Type B pancreatic cell (in vitro differentiated cells): Measurements from ENCODE around the gene SLC6A15. TPM values are rescaled to one million over a fixed set of nuclear protein-coding genes. Genes with fewer than 3 reads are reported as not detected.

Experiments used
- DNase-seq: peaks from one replicate; pipeline ENCODE4 v3.0.0; 2021; ENCODE audit warnings: mixed read lengths; ENCODE audit not compliant: unreplicated experiment; ENCODE audit errors: extremely low spot score
- H3K27ac Mint-ChIP-seq: 2 replicates; pipeline ENCODE4 v1.8.0; 2021; ENCODE audit warnings: mild to moderate bottlenecking, mixed read lengths
- H3K27me3 Mint-ChIP-seq: 2 replicates; pipeline ENCODE4 v1.8.0; 2021; ENCODE audit warnings: mixed read lengths
- H3K36me3 Mint-ChIP-seq: 2 replicates; pipeline ENCODE4 v1.8.0; 2021; ENCODE audit warnings: mixed read lengths
- H3K4me1 Mint-ChIP-seq: one replicate; pipeline ENCODE4 v1.8.0; 2021; ENCODE audit warnings: mixed read lengths; ENCODE audit not compliant: unreplicated experiment
- H3K4me3 Mint-ChIP-seq: 2 replicates; pipeline ENCODE4 v1.8.0; 2021; ENCODE audit warnings: mild to moderate bottlenecking, mixed read lengths
- H3K9me3 Mint-ChIP-seq: 2 replicates; pipeline ENCODE4 v1.8.0; 2021; ENCODE audit warnings: mixed read lengths
- total RNA-seq: library from RNA; stranded (reverse); gene quantifications from 2 replicates; pipeline ENCODE4 v1.2.1, GENCODE V29; 2021; ENCODE audit warnings: low replicate concordance
- TF ChIP-seq, protein P1 (sequence below): fragments of 200-600 bp; sonication (generic); conservative IDR thresholded peaks from 2 replicates; pipeline ENCODE4 v1.5.0; 2021; ENCODE audit warnings: antibody characterized with exemption, mild to moderate bottlenecking

SLC6A15 gene
- total RNA-seq, 1 donor from 2014 or later = 14.8 TPM

DNA sequence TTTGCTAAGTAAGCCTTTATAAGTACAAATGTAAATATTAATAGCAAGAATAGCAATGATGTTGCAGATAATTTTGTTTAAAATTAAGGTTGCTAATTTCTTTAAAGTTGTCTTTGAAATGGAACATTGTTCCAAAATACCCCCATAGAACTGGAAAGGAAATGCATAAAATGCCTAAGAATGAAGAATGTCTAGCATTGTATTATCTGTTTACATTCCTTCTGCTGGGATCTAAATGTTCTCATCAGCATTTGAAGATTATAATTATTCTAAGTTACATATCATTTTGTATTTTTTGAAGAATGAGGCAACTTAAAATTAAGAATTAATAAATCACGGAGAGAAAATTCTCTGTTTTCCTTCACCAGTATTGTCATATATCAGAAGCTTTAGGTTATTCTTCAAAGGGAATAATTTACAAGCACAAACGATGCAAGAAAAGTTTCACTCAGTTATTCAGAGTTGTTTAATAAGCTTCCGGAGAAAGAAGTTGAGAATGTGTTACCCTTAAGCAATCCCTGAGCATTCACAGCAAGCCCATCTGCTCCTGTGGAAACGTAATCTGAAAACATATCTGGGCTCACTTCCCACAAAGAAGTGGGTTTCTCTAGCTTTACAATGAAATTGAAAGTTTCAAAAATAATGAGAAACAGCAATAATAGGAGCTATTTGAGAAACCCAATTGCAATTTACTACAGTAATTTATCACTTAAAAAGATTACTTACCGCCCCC is 21.3 kb downstream of the SLC6A15 start:
- H3K36me3 Mint-ChIP-seq = no peaks in the 10 kb centered on the region
- no peak overlapping the region for H3K27ac Mint-ChIP-seq
- no peak for DNase-seq
- no peaks in the 10 kb centered on the region for H3K4me1 Mint-ChIP-seq
- H3K4me3 Mint-ChIP-seq = no peak overlapping the region
- H3K9me3 Mint-ChIP-seq = no peaks in the 10 kb centered on the region
- TF ChIP-seq, protein P1, sequence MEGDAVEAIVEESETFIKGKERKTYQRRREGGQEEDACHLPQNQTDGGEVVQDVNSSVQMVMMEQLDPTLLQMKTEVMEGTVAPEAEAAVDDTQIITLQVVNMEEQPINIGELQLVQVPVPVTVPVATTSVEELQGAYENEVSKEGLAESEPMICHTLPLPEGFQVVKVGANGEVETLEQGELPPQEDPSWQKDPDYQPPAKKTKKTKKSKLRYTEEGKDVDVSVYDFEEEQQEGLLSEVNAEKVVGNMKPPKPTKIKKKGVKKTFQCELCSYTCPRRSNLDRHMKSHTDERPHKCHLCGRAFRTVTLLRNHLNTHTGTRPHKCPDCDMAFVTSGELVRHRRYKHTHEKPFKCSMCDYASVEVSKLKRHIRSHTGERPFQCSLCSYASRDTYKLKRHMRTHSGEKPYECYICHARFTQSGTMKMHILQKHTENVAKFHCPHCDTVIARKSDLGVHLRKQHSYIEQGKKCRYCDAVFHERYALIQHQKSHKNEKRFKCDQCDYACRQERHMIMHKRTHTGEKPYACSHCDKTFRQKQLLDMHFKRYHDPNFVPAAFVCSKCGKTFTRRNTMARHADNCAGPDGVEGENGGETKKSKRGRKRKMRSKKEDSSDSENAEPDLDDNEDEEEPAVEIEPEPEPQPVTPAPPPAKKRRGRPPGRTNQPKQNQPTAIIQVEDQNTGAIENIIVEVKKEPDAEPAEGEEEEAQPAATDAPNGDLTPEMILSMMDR = no peak
- no peaks in the 10 kb centered on the region for H3K27me3 Mint-ChIP-seq

- no peak for DNase-seq
- TF ChIP-seq, protein P1 = no peak
- Mint-ChIP-seq H3K27me3 (no peaks in the 10 kb centered on the region), H3K36me3 (no peaks in the 10 kb centered on the region), H3K4me1 (no peaks in the 10 kb centered on the region), H3K4me3 (no peak overlapping the region), H3K27ac (no peak overlapping the region), H3K9me3 (no peaks in the 10 kb centered on the region)
Observed at GRCh38 chr12:84889818-84890217, 22.8 kb downstream of the SLC6A15 start.

DNA sequence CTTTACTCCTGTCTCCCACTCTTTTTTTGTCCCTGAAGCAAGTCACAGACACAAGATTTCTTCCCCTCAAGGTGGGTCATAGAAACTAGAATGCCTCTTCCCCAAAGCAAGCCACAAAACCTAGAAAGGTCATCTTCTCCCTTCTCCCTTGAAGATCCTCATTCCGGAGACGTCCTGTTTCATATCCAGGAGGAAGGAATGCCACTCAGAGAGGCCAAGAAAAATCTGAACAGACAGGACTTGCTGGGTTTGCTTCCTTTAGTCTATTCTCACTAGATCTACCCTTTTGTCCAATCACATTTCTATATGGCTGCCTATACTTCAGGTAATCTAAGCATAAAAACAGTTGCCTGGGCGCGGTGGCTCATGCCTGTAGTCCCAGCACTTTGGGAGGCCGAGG is 23.7 kb downstream of the SLC6A15 start:
- no peaks in the 10 kb centered on the region for H3K27me3 Mint-ChIP-seq
- no peaks in the 10 kb centered on the region for H3K4me1 Mint-ChIP-seq
- H3K9me3 Mint-ChIP-seq = no peaks in the 10 kb centered on the region
- TF ChIP-seq, protein P1 = no peak
- H3K27ac Mint-ChIP-seq = no peak overlapping the region
- DNase-seq = no peak
- no peaks in the 10 kb centered on the region for H3K36me3 Mint-ChIP-seq
- no peak overlapping the region for H3K4me3 Mint-ChIP-seq

- no peak for DNase-seq
- Mint-ChIP-seq H3K27me3 (no peaks in the 10 kb centered on the region), H3K9me3 (no peaks in the 10 kb centered on the region), H3K27ac (no peak overlapping the region), H3K36me3 (no peaks in the 10 kb centered on the region), H3K4me3 (no peak overlapping the region), H3K4me1 (no peaks in the 10 kb centered on the region)
- TF ChIP-seq, protein P1 = no peak
Observed at GRCh38 chr12:84877340-84877739, 35.3 kb downstream of the SLC6A15 start.

- Mint-ChIP-seq H3K9me3 (no peaks in the 10 kb centered on the region), H3K36me3 (no peaks in the 10 kb centered on the region), H3K27ac (no peak overlapping the region), H3K4me1 (no peaks in the 10 kb centered on the region), H3K27me3 (no peaks in the 10 kb centered on the region), H3K4me3 (no peak overlapping the region)
- TF ChIP-seq, protein P1 = no peak
- no peak for DNase-seq
Observed at GRCh38 chr12:84875241-84875640, 37.4 kb downstream of the SLC6A15 start.

DNA sequence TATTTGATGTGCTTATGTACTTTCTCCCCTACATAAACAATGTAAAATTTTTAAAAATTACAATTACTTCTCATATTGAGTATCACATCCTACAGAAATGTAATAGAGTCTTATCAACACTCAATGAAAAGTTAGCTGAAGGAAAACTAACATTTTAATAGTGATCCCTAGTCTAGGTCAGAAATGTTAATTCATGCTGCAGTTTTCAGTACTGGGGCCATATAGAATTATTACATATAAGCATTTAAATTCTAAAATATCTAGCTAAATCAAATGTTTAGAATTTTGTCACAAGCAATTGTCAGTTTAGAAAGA is 37.8 kb downstream of the SLC6A15 start:
- no peak overlapping the region for H3K27ac Mint-ChIP-seq
- no peaks in the 10 kb centered on the region for H3K27me3 Mint-ChIP-seq
- H3K36me3 Mint-ChIP-seq = no peaks in the 10 kb centered on the region
- no peaks in the 10 kb centered on the region for H3K4me1 Mint-ChIP-seq
- H3K9me3 Mint-ChIP-seq = no peaks in the 10 kb centered on the region
- H3K4me3 Mint-ChIP-seq = no peak overlapping the region
- TF ChIP-seq, protein P1 = no peak
- no peak for DNase-seq
